HL-60 (cell line): ENCODE data around the gene TNIK.

ENCODE experiments used
- DNase-seq, 2 experiments: peaks; one replicate each; pipeline ENCODE4 v3.0.0-alpha.2; 2010 to 2020; ENCODE audit warnings: low read depth in 1 of 2, low spot score in 1 of 2
- H3K27ac ChIP-seq: fragments of 250-450 bp; sonication (Bioruptor Pico); replicated peaks from 2 replicates; pipeline ENCODE4 v1.5.1; 2020; ENCODE audit warnings: mild to moderate bottlenecking, moderate library complexity
- H3K27me3 ChIP-seq: fragments of 250-450 bp; sonication (Bioruptor Pico); 2 replicates; pipeline ENCODE4 v1.5.1; 2021; ENCODE audit warnings: mild to moderate bottlenecking, moderate library complexity; ENCODE audit not compliant: insufficient read depth, poor library complexity, severe bottlenecking
- H3K4me3 ChIP-seq: replicated peaks from 2 replicates; pipeline ENCODE4 v1.5.1; 2011; ENCODE audit warnings: mild to moderate bottlenecking, control low read depth, low read length; ENCODE audit not compliant: insufficient read depth
- CTCF ChIP-seq: IDR thresholded peaks from one replicate; pipeline ENCODE4 v1.5.1; 2011; ENCODE audit warnings: low read length, control low read depth, inconsistent platforms; ENCODE audit not compliant: insufficient read depth
- GABPA ChIP-seq: IDR thresholded peaks from 2 replicates; pipeline ENCODE4 v1.6.1; 2012; ENCODE audit warnings: low read depth
- POLR2AphosphoS5 ChIP-seq: IDR thresholded peaks from 2 replicates; pipeline ENCODE4 v1.6.1; 2012; ENCODE audit warnings: low read depth
- REST ChIP-seq: IDR thresholded peaks from 2 replicates; pipeline ENCODE4 v1.6.1; 2012; ENCODE audit warnings: low read depth; ENCODE audit not compliant: insufficient replicate concordance
- SPI1 ChIP-seq: IDR thresholded peaks from 2 replicates; pipeline ENCODE4 v1.6.1; 2012; ENCODE audit warnings: low read depth, mild to moderate bottlenecking, borderline replicate concordance

The TNIK gene

GRCh38 chr3:171157286-171157685 is 302.9 kb downstream of the TNIK start:
- peaks cover 5% of the 10 kb centered on the region for H3K27me3 ChIP-seq
- H3K4me3 ChIP-seq, result no peak overlapping the region
- DNase-seq, result no peak
- TF ChIP-seq CTCF (no peak), SPI1 (no peak), REST (no peak), POLR2AphosphoS5 (no peak), GABPA (no peak)
- H3K27ac ChIP-seq, result no peak overlapping the region

GRCh38 chr3:171156401-171157010 is 303.7 kb downstream of the TNIK start:
- peaks cover 5% of the 10 kb centered on the region for H3K27me3 ChIP-seq
- TF ChIP-seq POLR2AphosphoS5 (no peak), GABPA (no peak), CTCF (no peak), REST (no peak), SPI1 (no peak)
- DNase-seq, result no peak

GRCh38 chr3:171155122-171155700 is 305.0 kb downstream of the TNIK start:
- H3K27ac ChIP-seq, result no peak overlapping the region
- no peak overlapping the region for H3K4me3 ChIP-seq
- no peak for DNase-seq
- peaks cover 5% of the 10 kb centered on the region for H3K27me3 ChIP-seq
- TF ChIP-seq GABPA (no peak), REST (no peak), SPI1 (no peak), POLR2AphosphoS5 (no peak), CTCF (no peak)

More at GRCh38 chr3:171156401-171157010, 303.7 kb downstream of the TNIK start:
- no peak overlapping the region for H3K4me3 ChIP-seq
- no peak overlapping the region for H3K27ac ChIP-seq
